ENCODE results near the gene USP35.

USP35 gene

DNA sequence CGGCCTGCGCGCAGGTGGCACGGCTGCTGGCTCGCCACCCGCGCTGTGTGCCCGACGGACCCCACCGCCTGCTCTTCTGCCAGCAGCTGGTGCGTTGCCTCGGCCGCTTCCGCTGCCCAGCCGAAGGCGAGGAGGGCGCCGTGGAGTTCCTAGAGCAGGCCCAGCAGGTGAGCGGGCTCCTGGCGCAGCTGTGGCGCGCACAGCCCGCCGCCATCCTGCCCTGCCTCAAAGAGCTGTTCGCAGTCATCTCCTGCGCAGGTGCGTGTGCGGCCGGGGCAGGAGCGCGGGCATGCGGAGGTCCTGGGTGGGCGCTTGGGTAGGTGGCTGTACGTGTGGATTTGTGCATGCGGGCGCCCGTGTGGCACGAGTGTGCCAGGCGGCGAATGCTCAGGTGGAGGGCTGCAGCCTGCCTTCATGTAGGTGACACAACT, 8.0 kb downstream of the USP35 start:
- DNase-seq = no peak

DNA sequence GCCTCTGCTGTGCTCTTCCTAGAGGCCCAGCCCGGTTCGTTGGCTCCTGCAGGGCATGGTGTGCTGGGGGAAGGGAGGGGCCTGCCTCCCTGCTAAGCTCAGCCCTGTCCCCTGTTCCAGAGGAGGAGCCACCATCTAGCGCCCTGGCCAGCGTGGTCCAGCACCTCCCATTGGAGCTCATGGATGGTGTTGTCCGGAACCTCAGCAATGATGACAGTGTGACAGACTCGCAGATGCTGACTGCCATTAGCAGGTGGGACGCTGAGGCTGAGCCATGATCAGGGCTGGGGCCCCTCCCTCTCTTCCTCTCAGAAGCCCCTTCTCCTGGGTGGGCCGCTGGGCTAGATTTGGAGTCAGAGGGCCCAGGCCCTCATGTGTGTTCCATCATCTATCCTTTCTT, 9.1 kb downstream of the USP35 start:
- DNase-seq = no peak

DNA sequence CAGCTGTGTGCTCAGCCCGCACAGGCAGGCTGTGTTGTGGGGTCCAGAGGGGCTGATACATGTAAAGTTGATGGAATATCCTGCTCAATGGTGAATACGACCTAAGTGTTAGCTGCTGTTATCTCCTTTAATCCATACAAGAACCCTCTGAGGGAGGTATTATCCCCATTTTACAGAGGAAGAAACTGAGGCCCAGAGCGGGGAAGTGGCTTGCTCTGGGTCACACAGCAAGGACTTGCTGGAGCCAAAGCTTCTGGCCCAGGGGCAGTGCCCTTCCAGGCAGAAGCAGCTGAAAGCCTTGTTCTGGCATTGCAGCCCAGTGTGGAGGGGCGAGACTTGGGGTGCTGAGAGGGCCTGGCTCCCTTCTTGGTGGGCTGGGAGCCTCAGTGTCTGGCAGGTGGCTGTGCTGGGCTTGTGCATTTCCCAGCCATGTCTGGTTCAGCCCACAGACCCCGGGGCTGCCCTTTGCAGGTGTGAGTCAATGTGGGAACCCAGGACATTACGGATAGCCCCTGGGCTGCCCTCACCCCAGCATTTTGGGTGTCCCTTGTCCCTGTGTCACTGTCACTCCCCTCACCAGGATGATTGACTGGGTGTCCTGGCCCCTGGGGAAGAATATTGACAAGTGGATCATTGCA, 10.4 kb downstream of the USP35 start:
- DNase-seq = no peak

DNA sequence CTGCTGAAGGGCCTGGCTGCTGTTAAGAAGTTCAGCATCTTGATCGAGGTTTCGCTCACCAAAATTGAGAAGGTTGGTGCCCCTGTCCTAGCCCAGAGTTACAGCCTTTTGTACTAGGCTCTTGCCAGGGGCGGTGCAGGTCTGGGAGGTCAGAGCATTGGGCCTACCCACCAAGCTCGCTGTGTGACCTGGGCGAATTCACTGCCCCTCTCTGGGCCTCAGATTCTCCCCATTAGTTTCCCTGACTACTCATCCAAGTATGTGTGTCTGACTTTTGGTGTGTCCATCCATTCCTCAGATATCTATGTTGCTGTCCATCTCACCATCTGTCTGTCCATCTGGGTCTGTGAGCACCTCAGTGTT, 10.9 kb downstream of the USP35 start:
- no peak for DNase-seq

DNA sequence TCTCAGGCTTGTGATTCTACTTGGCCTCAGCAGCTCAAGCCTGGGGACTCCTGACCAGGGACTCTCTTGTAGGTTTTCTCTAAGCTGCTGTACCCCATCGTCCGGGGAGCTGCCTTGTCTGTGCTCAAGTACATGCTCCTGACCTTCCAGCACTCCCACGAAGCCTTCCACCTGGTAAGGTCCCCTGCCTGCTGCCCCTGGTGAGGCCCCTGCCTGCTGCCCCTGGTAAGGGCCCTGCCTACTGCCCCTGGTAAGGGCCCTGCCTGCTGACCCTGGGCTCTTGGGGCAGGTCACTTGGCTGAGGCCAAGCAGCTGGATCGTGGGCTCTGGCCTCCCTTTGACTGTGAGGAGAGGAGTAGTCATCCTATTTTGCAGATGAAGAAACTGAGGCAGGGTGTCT, 11.3 kb downstream of the USP35 start:
- no peak for DNase-seq

DNA sequence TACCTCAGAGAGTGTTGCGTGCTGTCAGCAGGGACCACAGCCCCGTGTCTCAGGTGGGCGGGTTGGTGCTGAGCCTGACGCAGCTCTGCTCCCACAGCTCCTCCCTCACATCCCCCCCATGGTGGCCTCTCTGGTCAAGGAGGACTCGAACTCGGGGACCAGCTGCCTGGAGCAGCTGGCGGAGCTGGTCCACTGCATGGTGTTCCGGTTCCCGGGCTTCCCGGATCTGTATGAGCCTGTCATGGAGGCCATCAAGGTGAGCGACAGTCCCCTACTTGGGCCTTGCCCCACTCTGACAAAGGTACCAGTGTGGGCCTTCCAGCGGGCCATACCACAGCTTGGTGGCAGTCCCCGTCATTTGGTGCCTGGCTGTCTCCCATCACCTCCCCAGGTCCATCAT, 11.8 kb downstream of the USP35 start:
- no peak for DNase-seq

DNA sequence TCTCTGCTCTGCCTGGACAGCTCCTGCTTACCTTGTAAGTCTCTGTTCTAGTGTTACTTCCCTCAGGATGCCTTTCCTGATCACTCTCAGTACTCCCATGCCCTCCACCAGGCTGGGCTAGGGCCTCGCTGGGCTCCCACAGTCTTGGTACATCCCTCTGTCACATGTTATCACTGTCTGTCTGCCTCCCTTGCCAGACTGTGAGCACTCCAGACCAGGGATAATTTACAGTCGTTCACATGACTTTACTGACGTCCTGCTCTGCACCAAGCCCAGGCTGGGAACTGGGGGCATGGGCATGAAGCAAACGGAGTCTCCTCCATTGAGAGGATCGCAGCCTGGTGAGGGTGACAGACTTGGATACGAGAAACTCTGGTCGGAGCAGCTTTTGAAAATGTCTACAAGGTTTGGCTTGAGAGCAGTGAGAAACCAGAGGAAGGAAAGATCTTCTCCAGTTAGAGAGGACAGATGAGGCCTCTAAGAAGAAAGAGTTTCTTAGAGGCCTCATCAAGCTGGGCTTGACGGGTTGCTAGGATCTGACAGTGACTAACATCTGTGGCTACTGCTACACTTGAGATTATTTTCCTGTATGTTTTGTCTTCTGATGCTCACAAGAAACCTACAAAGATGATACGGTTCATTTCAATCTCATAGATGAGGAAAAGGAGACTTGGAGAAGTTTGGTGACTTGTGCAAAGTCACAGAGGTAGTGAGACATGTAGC, 12.5 kb downstream of the USP35 start:
- no peak for DNase-seq

DNA sequence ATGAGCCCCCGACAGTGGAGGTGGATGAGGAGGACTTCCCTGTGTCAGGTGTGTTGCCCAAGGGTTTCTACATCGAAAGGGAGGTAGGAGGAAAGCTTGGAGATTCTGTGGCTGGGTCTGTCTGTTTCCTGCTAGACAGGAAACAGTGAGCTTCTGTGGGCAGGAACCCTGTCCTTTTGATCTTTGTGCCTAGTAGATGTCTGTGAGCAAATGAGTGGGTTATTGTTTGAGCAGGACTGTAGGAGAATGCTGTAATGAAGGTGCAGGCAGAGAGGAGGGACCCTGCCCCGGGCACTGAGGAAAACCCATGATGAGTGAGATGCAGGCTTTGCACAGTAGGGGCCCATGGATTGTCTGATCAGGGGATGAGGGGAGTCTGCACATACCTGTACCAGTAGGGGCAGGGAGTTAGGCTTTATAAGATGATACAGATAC, 14.0 kb downstream of the USP35 start:
- DNase-seq = peak in 2 of 4 experiments; percentile 49 to 52

DNA sequence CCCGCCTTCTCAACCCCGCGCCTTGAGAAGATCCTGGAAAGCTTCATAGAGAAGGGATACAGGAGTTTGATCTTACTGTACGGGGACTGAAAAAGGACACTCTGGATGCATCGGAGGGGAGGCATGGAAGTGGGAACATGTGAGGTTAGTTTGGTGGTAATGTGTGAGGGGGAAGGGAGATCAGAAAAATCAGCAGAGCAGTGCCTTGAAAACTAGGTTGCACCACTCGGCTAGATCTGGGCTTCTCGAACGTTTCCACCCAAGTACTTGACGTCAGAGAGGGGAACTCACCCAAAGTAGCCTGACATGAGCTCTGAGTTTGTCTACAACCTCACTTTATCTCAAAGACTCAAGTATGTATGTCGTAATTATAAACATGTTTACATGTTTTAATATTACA, 14.5 kb downstream of the USP35 start:
- DNase-seq = peak in 2 of 4 experiments; percentile 46 to 49

DNA sequence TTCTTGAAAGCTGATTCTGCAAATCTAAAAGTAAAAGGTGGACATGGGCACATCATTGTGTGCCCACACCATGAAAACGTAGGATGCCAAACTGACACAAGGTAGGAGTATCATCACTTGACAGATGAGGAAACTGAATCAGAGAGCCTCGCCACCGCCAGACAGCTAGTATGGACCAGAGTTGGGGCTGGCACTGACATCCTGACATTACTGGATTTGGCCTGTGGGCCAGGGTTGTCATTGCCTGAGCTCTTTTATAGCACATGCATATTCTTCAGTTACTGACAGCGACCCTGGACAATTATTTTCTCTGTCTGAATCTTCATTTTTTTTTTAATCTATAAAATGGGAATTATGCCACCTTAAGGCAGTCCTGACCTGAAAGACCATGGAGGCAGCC, 16.5 kb downstream of the USP35 start:
- DNase-seq = no peak

DNA sequence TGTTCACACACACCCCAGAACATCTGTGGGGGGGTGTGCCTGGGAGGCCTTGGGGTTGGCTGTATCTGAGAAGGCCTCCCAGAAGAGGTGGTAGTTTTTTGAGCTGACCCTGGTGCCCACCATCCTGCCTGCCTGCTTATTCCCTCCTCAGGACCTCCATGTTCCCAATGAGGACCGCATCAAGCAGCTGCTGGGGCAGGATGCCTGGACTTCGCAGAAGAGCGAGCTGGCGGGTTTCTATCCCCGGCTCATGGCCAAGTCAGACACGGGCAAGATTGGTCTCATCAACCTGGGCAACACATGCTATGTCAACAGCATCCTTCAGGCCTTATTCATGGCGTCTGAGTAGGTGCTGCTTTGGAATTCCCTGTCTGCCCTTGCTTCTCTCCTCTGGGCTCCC, 17.0 kb downstream of the USP35 start:
- DNase-seq = no peak

DNA sequence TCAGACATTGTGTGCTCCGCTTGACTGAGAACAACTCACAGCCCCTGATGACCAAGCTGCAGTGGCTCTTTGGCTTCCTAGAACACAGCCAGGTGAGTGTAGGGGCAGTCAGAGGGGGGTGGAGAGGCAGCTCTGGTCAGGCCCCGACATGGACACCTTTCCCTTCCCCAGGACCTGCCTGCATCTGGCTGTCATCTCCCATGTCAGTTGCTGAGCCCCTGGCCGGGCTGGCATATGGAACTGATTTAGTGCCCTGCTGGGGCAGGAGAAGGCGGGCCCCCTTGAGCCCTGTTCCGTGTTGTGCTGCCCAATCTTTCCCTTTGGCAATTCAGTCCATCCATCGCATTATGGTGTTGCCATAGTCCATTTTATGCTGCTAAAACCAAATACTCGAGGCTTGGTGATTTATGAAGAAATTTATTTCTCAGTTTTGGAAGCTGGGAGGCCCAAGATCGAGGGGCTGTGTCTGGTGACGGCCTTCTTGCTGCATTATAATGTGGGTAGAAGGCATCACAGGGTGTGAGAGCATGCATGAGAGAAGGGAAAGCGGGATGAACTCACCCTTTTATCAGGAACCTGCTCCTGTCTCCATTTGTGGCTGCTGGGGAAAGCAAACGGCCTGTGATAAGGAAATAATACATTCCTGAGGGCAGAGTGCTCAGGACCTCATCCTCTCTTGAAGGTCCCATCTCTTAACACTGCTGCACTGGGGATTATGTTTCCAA, 19.0 kb downstream of the USP35 start:
- no peak for DNase-seq

DNA sequence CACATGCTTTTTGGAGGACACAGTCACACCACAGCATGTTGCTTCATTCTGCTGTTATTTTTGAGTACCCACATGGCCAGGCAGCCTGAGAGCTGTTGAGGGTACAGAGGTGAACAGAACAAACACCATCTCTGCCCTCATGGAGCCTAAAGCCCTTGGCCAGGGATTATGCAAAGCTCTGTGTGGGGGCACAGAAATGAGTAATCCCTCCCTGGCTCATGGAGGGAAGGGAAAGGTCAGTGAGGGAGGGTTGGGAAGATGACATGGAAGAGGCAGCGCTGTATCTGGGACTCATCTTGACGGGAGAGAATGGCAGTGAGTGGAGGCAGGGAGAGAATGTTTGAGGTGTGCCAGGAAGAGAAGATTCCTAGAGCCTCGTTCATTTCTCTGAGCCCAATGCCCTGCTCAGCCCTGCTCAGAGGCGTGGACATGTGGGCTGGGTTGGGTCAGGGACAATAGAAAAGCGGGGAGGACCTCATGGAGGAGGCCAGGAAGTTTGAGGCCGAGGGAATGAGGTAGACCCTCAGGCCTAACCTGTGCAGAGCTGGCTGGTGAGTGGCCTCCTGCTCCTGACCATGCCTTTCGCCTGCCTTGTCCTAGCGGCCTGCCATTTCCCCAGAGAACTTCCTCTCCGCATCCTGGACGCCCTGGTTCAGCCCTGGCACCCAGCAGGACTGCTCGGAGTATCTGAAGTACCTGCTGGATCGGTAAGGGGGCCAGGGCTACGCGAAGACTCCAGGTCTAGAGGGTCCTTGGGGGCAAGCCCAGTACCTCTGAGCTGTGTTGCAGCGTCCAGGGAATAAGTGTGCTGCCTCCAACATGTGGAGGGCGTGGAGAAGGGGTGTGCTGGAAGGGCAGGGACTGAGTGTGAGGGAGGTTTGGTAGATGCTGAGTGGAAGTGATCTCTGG, 19.8 kb downstream of the USP35 start:
- no peak for DNase-seq

DNA sequence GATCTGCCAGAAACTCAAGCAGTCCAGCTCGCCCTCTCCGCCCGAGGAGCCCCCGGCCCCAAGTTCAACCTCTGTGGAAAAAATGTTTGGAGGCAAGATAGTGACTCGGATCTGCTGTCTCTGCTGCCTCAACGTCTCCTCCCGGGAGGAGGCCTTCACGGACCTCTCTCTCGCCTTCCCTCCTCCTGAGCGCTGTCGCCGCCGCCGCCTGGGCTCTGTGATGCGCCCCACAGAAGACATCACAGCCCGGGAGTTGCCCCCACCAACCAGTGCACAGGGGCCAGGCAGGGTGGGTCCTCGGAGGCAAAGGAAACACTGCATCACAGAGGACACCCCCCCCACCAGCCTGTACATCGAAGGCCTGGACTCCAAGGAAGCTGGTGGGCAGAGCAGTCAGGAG, 20.8 kb downstream of the USP35 start:
- DNase-seq = no peak

DNA sequence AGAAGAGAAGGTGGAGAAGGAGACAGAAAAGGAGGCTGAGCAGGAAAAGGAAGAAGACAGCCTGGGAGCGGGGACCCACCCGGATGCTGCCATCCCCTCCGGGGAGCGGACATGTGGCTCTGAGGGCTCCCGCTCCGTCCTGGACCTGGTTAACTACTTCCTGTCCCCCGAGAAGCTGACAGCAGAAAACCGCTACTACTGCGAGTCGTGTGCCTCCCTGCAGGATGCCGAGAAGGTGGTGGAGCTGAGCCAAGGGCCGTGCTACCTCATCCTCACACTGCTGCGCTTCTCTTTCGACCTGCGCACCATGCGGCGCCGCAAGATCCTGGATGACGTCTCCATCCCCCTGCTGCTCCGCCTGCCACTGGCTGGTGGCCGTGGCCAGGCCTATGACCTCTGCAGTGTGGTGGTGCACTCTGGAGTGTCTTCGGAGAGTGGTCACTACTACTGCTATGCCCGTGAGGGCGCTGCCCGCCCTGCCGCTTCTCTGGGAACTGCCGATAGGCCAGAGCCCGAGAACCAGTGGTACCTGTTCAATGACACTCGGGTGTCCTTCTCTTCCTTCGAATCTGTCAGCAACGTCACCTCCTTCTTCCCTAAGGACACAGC, 21.4 kb downstream of the USP35 start:
- DNase-seq = no peak

DNA sequence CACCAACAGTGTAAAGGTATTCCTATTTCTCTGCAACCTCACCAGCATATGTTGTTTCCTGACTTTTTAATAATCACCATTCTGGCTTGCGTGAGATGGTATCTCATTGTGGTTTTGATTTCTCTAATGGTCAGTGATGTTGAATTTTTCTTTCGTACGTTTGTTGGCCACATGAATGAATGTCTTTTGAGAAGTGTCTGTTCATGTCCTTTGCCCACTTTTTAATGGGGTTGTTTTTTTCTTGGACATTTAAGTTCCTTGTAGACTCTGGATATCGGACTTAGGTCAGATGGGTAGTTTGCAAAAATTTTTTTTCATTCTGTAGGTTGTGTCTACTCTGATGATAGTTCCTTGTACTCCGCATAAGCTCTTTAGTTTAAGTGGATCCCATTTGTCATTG, 22.8 kb downstream of the USP35 start:
- DNase-seq = no peak

DNA sequence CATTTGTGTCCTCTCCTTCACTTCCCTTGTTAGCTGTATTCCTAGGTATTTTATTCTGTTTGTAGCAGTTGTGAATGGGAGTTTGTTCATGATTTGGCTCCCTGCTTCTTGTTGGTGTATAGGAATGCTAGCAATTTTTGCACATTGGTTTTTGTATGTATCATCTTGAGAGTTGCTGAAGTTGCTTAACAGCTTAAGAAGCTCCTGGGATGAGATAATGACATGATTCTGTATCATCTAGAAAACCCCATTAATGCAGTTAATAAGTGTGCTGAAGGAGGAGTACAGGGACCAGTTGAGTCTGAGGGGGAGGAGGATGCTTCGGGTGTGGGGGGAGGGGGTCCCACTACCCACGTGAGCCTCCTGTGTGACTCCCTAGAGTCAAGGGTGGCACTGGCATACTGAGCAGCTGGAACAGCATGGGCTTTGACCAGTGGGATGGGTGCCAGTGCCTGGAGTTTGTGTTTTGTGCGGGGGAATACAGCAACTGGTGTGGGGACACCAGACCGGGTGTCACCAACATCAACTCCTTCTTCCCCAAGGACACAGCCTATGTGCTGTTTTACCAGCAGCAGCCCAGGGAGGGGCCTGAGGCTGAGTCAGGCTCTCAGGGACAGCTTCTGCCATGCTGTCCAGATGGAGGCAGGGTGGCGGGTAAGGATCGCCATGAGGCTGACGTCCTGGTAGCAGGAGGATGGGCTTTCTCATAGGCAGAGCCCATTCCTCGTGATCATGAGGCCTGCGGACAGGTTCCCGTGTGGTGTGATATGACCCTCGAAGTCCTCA, 24.1 kb downstream of the USP35 start:
- no peak for DNase-seq

DNA sequence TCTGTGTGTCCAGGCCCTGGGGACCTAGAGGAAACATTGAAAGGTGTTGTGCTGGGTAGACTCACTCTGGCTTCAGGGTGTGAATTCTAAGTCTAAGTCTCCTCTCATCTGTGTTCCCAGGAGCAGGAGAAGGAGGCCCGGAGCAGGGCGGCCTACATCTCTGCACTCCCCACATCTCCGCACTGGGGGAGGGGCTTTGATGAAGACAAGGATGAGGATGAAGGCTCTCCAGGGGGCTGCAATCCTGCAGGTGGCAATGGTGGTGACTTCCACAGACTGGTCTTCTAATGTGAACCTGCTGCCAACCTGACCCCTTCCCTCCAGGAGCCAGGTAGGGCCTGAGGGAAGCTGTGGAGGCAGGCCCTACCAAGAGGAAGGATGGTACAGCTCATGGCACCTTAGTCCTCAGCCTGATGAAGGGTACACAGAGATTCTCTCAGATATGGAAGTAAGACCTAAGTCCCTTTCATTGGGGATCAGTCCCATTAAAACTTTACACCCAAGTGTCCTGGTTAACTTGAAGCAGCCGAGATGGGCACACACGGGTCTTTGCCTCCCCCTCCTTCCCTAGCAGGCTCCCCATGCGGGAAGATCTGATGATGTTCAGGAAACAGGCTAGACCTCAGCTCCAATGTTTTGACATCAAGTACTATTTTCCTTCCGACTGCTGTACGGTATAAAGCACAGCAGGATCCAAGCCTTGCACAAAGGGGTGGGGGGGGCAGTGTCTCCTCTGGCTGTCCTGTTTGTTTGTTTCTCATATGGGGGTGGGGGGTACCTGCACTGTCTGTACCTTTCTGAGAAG, 25.0 kb downstream of the USP35 start:
- no peak for DNase-seq

DNA sequence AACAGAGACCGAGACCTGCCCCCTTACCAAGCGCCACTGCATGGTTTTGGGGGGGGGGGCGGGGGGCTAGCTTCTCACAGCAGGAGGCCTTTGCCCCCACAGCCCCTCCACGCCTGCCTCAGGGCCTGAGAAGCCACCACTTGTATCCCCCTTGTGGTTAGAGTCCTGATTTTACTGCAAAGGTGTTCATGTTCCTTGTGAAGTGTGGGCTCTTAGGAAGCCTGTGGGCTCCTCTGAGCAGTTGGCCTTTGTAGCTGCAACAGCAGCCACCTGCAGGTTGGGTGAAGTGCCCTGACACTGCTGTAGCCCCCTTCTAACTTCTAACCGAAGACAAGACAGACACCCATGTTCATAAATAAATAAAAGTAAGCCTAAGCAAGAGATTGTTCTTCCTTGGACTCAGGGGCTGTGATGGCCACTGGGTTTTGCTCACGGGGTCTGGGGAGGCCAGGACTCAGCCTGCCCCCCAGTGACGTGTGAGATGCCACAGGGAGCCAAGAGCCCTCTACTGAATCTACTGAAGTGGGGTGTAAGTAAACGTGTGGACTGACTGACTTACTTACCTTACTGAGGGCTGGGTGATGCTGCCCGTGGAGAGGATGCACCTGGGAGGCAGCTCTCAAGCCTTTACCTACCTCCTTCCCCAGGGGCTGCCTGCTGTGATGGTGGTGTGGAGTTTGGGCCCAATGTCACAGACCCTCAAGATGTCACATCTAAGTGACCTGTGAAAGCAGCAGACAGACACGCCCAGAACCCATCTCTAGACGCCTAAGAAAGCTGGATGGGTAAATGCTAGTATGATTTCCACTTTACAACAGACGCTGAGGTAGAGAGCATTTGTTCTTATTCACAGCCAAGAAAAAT, 25.8 kb downstream of the USP35 start:
- no peak for DNase-seq

DNA sequence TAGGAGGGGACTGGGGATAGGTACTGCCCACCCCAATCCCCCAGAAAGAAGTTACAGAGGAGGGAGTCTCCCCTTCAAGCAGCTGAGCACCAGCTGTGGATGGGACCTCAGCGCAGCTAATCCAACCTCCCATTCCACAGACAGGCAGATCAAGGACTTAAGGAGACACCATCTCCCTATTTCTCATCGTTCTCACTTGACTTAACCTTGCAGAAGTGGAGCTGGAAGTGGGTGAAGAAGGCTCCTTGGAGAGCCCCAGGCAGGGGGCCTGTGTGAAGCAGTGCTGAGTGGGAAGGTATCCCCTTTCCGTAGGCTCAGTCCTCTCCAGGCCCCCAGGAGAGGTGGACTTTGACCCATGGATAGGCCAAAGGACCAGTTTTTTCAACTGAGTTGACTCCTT, 27.3 kb downstream of the USP35 start:
- no peak for DNase-seq

All from activated naive CD4-positive, alpha-beta T cell (primary cell).